Middle frontal gyrus (tissue), 1 donor: ENCODE measurements around the gene MYBPC1.

ENCODE experiments used
- DNase-seq: peaks from one replicate; pipeline ENCODE4 v3.0.0-alpha.2; 2015; ENCODE audit warnings: low spot score; ENCODE audit errors: extremely low spot score

The MYBPC1 gene

DNA sequence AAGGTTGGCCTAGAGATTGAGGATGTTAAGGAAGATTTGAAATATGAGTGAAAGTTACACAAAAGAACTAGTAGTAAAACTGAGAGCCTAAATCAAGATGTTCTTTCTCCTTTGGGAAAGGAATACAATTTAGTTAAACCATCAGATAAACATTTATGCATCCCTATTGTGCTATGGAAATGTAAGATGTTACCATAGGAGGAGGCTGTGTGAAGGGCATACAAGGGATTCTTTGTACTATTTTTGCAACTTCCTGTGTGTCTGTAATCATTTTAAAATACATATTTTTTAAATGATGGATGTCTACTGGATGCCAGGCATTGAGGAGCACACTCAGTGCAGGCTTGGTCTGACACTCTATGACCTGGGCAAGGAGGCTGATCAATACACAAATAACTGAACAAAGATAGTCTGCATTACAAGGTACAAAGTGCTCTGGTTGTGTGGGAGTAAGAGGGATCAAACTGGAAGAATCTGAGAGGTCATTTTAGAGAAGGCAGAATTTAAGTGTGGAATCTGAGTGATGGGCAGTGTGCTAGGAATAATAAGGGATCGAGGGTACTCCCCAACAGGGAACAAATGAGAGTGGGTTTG lies 96.8 kb downstream of the MYBPC1 start:
- no peak for DNase-seq

DNA sequence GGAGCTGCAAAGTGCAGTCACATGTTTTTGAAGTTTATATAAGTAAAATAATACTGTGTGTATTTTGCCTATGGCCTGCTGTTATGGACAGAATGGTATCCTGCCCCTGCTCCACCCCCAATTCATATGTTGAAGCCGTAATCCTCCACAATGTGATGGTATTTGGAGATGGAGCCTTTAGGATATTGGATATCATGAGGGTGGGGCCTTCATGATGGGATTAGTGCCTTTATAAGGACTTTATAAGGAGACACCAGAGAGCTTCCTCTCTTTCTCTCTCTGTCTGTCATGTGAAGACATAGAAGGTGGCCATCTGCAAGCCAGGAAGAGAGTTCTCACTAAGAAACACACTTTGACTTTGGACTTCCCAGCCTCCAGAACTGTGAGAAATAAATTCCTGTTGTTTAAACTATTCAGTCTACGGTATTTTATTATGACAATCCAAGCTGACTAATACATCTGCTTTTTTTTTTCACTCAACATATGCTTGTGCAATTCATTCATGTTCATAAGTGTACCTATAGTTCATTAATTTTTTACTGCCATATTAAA lies 99.6 kb downstream of the MYBPC1 start:
- no peak for DNase-seq

GRCh38 chr12:101694986-101695385 lies 100.2 kb downstream of the MYBPC1 start:
- DNase-seq = no peak

DNA sequence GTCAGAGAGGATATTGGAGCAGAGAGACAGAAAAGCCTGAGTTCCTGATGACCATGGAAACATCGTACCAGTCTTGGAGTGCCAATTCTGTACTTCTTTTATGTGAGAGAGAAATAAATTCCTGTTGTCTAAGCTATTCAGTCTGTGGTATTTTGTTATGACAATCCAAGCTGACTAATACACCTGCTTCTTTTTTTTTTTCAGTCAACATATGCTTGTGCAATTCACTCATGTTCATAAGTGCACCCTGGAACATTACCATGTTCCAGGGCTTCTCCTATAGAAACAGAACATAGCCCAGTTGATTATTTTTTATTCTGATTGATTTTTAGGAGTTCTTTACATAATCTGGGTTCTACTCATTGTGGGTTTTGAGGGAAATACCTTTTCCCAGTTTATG lies 100.9 kb downstream of the MYBPC1 start:
- DNase-seq = no peak

DNA sequence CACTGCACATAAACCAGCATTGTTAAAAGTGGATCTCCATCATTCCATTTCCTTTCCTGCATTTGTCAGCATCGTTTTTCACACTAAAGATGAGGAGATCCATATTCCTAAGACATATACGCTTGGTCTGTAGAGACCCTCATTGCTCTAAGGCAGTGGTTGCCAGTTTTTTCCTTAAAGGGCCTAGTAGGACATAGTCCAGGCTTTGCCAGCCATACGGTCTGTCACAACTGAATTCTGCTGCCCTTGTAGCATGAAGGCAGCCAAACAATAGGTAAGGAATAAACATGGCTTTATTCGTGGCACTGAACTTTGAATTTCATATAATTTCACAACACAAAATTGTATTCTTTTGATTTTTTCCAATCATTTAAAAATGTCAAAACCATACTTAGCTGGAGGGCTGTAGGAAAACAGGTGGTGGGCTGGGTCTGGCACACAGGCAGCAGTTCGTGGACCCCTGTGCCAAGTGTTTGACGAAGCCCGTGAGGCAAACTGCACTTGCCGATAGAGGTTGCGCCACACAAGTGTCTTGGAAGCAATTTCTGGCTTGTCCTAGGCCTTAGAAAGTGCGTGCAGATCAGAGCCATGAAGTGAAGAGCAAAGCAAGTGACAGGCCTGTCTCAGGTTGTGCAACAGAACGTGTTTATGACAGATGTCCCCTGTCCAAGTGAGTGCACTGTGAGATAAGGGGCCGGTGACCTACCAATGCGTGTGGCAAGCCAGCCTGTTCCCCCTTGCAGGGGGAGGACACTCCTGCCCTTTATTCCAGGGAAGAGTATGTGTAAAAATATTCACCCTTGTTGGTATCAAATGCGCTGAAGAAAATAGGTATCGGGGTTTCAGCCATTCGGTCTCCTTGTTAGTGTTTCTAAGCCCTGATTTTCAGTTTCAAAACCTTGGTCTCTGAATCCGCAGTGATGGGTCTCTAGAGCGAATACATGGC lies 101.8 kb downstream of the MYBPC1 start:
- no peak for DNase-seq

DNA sequence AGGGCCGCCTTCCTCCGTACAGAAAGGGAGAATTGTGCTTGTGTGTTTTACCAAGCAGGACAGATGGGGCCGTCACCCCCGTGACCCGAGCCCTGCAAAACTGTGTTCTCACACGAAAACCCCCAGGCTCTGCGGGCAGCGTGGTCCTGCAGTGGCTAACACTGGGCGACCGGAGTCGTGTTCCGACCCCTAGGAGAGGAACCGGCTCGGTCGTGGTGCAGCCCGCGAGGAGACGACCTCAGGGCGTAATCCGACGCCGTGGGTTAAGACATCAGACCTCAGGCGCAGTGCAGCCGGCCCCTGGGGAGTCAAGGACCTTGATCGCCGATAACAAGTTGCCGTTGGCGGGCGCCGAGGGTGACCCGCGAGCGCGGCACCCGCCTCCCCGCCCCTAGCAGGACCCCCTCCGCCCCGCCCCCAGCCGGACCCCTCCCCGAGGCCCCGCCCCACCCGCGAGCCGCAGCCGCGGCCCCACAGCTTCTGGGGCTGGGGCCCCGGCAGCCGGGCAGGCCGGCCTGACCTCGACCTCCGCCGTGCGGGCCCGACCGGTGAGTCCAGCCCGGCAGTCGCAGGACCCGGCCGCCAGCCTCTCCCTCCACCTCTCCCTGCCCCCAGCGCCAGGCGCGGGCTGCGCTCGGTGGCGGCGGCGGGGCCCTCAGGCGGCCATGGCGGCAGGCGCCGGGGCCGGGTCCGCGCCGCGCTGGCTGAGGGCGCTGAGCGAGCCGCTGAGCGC lies 102.6 kb downstream of the MYBPC1 start, which contains the start of gene CHPT1:
Gene CHPT1, plus strand, starts transcription at position 444 of the 733 bp plus-strand sequence. Its CDS starts 222 bp downstream, at position 666.
- DNase-seq = no peak

DNA sequence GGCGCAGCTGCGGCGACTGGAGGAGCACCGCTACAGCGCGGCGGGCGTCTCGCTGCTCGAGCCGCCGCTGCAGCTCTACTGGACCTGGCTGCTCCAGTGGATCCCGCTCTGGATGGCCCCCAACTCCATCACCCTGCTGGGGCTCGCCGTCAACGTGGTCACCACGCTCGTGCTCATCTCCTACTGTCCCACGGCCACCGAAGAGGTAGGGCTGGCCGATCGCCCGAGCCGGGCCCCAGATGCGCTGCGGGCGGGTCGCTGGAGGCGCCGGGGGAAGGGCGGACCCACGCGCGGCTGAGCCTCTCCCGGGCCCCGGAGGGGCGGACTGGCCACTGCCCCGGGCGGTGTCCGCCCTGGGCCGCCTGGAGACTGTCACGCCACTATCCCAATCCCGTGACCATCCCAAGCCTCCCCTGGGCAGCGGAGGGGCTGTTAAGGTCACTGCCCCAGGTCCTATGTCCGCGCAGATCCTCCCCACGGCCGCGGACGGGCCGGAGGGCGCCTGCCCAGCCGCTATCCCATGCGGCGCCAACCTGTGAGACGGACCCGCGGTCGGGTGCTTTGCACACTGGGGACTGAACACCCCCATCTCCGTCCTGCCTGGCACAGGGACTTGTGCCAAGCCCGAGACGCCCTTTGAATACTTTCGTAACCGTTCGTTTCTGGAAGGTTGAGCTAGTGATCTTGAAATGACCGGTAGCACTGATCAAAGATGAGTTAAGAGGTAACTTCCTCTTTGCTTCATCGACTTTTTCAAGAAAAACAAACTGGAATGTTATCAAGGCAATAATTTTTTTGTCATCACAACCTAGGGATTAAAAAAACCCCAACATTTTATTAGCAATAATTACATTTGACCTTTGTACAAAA lies 103.4 kb downstream of the MYBPC1 start:
- no peak for DNase-seq

DNA sequence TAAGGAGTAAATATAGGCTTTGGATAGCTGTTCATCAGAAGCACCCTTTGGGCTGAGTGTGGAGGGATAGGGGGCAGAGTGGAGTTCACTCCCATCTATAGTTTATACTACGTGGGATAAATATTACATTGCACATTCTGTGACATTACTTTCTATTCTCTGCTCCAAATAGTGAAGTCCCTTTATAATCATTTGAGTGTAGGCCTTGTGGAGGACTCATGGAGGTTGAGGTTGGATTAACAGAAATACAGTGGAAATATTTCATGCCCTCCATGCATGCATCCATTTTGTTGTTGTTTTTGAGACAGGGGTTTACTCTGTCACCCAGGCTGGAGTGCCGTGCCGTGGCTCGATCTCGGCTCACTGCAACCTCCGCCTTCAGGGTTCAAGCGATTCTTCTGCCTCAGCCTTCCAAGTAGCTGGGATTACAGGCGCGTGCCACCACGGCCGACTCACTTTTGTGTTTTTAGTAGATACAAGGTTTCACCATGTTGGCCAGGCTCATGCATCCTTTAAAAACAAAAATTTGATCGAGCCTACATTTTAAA lies 104.1 kb downstream of the MYBPC1 start:
- no peak for DNase-seq

- DNase-seq = no peak
Observed at GRCh38 chr12:101700299-101700820, 105.6 kb downstream of the MYBPC1 start.

DNA sequence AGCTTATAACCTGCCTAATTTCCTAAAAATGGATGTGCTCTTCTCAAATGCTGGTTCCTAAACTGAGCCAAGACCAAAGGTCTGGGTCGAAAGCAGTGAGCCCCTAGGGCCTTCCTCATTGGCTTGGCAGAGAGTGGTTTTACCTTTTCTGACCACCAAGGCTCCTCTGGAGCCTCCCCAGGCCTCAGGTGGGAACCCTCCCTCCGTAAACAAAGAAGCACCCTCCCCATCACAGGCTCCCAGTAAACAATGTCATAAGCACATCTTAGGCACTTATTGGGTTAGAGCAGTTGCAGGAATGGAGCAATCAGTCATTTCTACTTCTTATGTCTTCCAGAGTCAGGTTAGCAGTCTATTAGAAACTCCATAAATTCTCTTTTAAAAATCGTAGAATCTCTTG lies 108.7 kb downstream of the MYBPC1 start:
- no peak for DNase-seq

DNA sequence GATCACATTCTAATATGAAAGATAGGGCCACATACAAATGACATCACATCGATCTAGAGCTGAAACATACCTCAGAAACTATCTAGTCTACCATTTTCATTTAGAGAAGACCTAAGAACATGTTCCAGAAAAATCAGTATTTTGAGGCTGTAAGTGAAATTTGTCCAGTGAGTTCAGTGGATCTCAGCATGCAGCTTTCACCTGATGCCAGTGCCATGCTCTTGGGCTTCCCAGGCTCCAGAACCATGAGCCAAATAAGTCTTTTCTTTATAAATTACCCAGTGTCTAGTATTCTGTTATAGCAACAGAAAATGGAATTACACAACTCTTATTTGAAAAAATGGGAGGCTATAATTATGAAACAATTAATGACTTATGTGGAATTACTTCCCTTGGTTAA lies 111.6 kb downstream of the MYBPC1 start:
- no peak for DNase-seq

DNA sequence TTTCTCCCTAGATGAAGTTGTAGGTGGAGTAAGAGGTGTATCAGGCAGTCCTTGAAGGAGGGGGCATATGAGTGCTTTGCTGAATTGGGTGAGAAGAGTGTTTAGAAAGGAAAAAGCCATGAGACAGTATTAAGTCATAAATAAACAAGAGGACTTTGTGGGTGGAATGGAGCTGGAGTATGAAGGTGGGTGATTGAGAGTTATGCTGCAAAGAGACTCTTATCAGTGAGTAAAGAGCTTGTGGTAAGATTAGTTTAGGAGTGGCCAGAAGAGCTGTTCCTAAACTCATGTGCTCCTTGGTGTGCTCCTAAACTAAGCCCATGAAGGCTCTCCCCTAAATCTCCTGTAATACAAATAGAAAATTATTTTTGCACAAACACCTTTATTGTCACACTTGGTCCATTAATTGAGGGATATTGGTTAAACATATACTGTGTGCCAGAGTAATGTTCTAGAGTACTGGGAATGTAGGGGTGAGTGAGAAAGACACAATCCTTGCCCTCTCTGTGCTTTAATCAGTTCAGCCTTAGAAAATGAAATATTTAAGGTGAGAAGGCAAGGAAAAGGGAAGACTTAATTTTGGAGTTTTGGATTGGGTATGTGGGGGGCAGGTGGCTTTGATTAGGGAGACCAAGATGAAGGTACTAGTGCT lies 112.5 kb downstream of the MYBPC1 start:
- no peak for DNase-seq

DNA sequence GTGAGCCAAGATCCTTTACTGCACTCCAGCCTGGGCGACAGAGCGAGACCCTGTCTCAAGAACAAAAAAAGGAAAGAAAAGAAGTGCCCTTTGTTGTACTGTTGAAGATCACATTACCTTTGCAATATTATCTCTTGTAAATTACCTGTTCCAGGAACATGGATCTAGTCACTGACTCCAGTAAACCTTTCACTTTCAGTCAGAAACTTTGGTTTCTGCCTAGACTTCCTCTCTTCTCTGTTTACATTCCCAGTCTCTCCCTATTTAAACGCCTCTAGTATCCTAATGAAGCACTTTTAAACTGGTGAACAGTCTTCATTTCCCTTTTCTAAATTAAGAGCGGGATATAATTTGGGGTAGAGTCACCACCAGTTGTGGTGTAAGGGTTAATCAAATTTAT lies 115.5 kb downstream of the MYBPC1 start:
- no peak for DNase-seq

DNA sequence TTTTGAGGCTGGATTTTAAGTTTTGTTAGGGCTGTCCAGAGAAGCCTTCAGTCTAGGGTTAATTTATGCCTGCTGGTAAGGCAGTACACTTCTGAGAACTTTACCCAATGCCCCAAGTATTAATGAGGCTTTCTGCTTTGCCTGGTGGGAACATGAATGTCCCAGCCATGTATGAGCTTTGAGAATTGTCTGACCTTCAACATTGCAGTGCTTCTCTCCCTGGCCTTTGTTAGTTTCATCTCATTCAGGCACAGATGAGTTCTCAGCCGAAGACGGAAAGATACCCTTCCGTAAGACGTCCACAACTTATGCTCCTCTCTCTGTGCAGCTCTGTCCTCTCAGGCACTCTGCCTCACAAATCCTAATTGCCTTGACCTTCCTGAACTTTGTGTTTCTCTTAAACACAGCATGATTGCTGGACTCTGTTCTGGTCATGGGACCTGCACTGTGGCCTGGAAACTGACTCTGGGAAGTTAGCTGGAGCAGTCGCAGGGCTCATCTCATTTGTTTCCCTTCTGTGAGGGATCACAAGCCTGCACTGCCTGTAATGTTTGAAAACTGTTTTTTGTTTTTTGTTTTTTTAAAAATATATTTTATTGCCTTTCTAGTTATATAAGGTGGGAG lies 118.4 kb downstream of the MYBPC1 start:
- no peak for DNase-seq

DNA sequence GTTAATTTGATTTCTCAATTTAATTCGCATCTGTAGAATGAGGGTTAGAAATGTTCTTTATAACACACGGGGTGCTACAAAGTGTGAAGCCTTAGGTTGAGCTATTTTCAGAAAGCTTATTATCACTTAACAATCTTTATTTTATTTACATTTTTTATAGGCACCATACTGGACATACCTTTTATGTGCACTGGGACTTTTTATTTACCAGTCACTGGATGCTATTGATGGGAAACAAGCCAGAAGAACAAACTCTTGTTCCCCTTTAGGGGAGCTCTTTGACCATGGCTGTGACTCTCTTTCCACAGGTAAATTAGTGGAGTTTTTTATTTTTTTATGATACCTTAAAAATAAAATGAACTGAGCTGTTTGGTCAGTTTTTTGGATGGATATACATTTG lies 119.2 kb downstream of the MYBPC1 start:
- DNase-seq = no peak

DNA sequence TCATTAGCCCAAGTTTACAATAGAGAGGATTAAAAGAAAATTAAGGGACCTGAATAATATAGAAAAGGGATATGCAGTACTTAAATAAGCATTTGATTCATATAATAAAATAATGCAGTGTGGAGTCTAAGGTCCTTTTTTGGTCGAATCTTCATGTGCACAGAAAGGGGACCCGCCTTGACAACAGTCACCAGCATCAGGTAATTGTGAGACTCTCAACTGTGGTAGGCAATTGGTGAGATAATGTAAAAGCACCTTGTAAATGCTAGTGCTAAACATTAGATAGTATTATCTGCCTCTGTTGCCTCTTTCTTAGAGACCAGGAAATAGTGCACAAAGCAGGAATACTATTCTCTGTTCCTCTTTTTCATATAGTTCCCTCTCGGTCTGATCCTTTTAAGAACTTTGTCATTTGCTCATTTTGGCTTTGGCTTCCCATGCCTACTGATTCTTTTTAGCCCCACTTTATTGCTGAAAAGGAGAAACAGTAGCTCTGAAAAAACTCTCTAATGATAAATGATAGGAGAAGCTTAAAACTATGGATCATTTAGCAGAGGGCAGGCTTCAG lies 120.2 kb downstream of the MYBPC1 start:
- no peak for DNase-seq

GRCh38 chr12:101719566-101719965 lies 124.8 kb downstream of the MYBPC1 start:
- no peak for DNase-seq

- DNase-seq = no peak
Observed at GRCh38 chr12:101720118-101720517, 125.3 kb downstream of the MYBPC1 start.

GRCh38 chr12:101722392-101722791 lies 127.6 kb downstream of the MYBPC1 start:
- DNase-seq = no peak
